Calu3 (cell line): ENCODE data around the gene CNTN1. TPM values are rescaled to one million over a fixed set of nuclear protein-coding genes. Genes with fewer than 3 reads are reported as not detected.

Experiments
- BruUV-seq: library from RNA; stranded (reverse); fragments of 400-500 nt; replicated peaks from 2 replicates; lab custom pipeline; 2021; lab: Mats Ljungman, UMichigan
- CTCF ChIA-PET: fragments of 300-600 bp; sonication (Branson Sonifier 250); formaldehyde crosslinking; loops from one replicate; lab custom pipeline; 2022; ENCODE audit warnings: antibody characterized with exemption; lab: Charles Lee
- DNase-seq: peaks from one replicate; pipeline ENCODE4 v3.0.0; 2022
- H3K27ac Mint-ChIP-seq: one replicate; pipeline ENCODE4 v1.8.0; 2022; ENCODE audit warnings: mixed read lengths; ENCODE audit not compliant: unreplicated experiment
- H3K27me3 Mint-ChIP-seq: one replicate; pipeline ENCODE4 v1.8.0; 2022; ENCODE audit warnings: mixed read lengths; ENCODE audit not compliant: unreplicated experiment
- H3K36me3 Mint-ChIP-seq: one replicate; pipeline ENCODE4 v1.8.0; 2022; ENCODE audit warnings: mild to moderate bottlenecking, moderate library complexity, mixed read lengths; ENCODE audit not compliant: insufficient read depth, unreplicated experiment
- H3K4me1 Mint-ChIP-seq: one replicate; pipeline ENCODE4 v1.8.0; 2022; ENCODE audit warnings: mild to moderate bottlenecking, low read depth, mixed read lengths; ENCODE audit not compliant: unreplicated experiment
- H3K4me3 Mint-ChIP-seq: one replicate; pipeline ENCODE4 v1.8.0; 2022; ENCODE audit warnings: mild to moderate bottlenecking, low read depth, moderate library complexity, mixed read lengths; ENCODE audit not compliant: unreplicated experiment
- H3K9me3 Mint-ChIP-seq: one replicate; pipeline ENCODE4 v1.8.0; 2022; ENCODE audit warnings: low read depth, mixed read lengths; ENCODE audit not compliant: unreplicated experiment
- intact Hi-C: fragments of 100-400 bp; cut with micrococcal nuclease; formaldehyde crosslinking; loops from one replicate; pipeline ENCODE4 v1.10.0; 2022; ENCODE audit not compliant: unreplicated experiment
- total RNA-seq: library from RNA; stranded (reverse); gene quantifications from 2 replicates; pipeline ENCODE4 v1.2.3, GENCODE V29; 2022
- TF ChIP-seq, protein P1 (sequence below): fragments of 200-600 bp; IDR thresholded peaks from one replicate; pipeline ENCODE4 v1.8.0; 2022; ENCODE audit warnings: antibody characterized with exemption; ENCODE audit not compliant: unreplicated experiment

Gene CNTN1
- total RNA-seq, 1 experiment from 2014 or later = not detected

GRCh38 chr12:40663781-40664180 is 28.5 kb upstream of the CNTN1 start:
- BruUV-seq = no TSS peak
- no peaks in the 10 kb centered on the region for H3K36me3 Mint-ChIP-seq
- TF ChIP-seq, protein P1, sequence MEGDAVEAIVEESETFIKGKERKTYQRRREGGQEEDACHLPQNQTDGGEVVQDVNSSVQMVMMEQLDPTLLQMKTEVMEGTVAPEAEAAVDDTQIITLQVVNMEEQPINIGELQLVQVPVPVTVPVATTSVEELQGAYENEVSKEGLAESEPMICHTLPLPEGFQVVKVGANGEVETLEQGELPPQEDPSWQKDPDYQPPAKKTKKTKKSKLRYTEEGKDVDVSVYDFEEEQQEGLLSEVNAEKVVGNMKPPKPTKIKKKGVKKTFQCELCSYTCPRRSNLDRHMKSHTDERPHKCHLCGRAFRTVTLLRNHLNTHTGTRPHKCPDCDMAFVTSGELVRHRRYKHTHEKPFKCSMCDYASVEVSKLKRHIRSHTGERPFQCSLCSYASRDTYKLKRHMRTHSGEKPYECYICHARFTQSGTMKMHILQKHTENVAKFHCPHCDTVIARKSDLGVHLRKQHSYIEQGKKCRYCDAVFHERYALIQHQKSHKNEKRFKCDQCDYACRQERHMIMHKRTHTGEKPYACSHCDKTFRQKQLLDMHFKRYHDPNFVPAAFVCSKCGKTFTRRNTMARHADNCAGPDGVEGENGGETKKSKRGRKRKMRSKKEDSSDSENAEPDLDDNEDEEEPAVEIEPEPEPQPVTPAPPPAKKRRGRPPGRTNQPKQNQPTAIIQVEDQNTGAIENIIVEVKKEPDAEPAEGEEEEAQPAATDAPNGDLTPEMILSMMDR = no peak
- no peaks in the 10 kb centered on the region for H3K4me1 Mint-ChIP-seq
- no peaks in the 10 kb centered on the region for H3K9me3 Mint-ChIP-seq
- no peaks in the 10 kb centered on the region for H3K27me3 Mint-ChIP-seq
- CTCF ChIA-PET = no interaction called here
- no peak overlapping the region for H3K27ac Mint-ChIP-seq
- no peak for DNase-seq
- intact Hi-C loops = no loop called here
- H3K4me3 Mint-ChIP-seq = no peak overlapping the region

GRCh38 chr12:40668099-40668529 is 24.1 kb upstream of the CNTN1 start:
- CTCF ChIA-PET = no interaction called here
- Mint-ChIP-seq H3K27ac (no peak overlapping the region), H3K9me3 (no peaks in the 10 kb centered on the region), H3K27me3 (no peaks in the 10 kb centered on the region), H3K4me3 (no peak overlapping the region), H3K36me3 (no peaks in the 10 kb centered on the region), H3K4me1 (no peaks in the 10 kb centered on the region)
- BruUV-seq = no TSS peak
- TF ChIP-seq, protein P1 = no peak
- intact Hi-C loops = no loop called here
- DNase-seq = no peak

GRCh38 chr12:40672741-40673271 is 19.4 kb upstream of the CNTN1 start:
- no peaks in the 10 kb centered on the region for H3K4me1 Mint-ChIP-seq
- BruUV-seq = no TSS peak
- DNase-seq = no peak
- H3K4me3 Mint-ChIP-seq = no peak overlapping the region
- TF ChIP-seq, protein P1 = no peak
- H3K27ac Mint-ChIP-seq = no peak overlapping the region
- no peaks in the 10 kb centered on the region for H3K27me3 Mint-ChIP-seq
- H3K9me3 Mint-ChIP-seq = peaks cover 5% of the 10 kb centered on the region
- no peaks in the 10 kb centered on the region for H3K36me3 Mint-ChIP-seq
- CTCF ChIA-PET = no interaction called here
- intact Hi-C loops = no loop called here

GRCh38 chr12:40681148-40681547 is 11.1 kb upstream of the CNTN1 start:
- no peak overlapping the region for H3K27ac Mint-ChIP-seq
- no peaks in the 10 kb centered on the region for H3K4me1 Mint-ChIP-seq
- H3K27me3 Mint-ChIP-seq = no peaks in the 10 kb centered on the region
- TF ChIP-seq, protein P1 = no peak
- BruUV-seq = no TSS peak
- CTCF ChIA-PET = no interaction called here
- peaks cover 8% of the 10 kb centered on the region for H3K9me3 Mint-ChIP-seq
- no peak for DNase-seq
- H3K4me3 Mint-ChIP-seq = no peak overlapping the region
- H3K36me3 Mint-ChIP-seq = no peaks in the 10 kb centered on the region
- intact Hi-C loops = no loop called here
